GM23338 (cell line): ENCODE data around the gene PARP3. TPM values are rescaled to one million over a fixed set of nuclear protein-coding genes. Genes with fewer than 3 reads are reported as not detected.

Source experiments
- ATAC-seq: fragments of 200-7000 bp; cut with Tn5 transposase; 3 replicates; pipeline ENCODE4 v1.9.1; 2020
- DNase-seq: peaks from one replicate; pipeline ENCODE4 v3.0.0-alpha.2; 2015; ENCODE audit warnings: low spot score
- H2AFZ ChIP-seq: fragments of 200-600 bp; sonication (generic); 2 replicates; pipeline ENCODE4 v1.8.0; 2016; ENCODE audit warnings: antibody characterized with exemption, mild to moderate bottlenecking, moderate library complexity
- H3F3A ChIP-seq: fragments of 200-600 bp; sonication (generic); replicated peaks from 2 replicates; pipeline ENCODE4 v1.8.0; 2017; ENCODE audit warnings: antibody characterized with exemption, mixed run types, low read depth
- H3K27ac ChIP-seq: fragments of 200-600 bp; sonication (generic); 2 replicates; pipeline ENCODE4 v1.6.1; 2016; ENCODE audit warnings: low read depth
- H3K27me3 ChIP-seq: fragments of 200-600 bp; sonication (generic); 2 replicates; pipeline ENCODE4 v1.8.0; 2016; ENCODE audit warnings: mild to moderate bottlenecking, mixed run types, moderate library complexity; ENCODE audit not compliant: insufficient read depth
- H3K36me3 ChIP-seq: fragments of 200-600 bp; sonication (generic); 2 replicates; pipeline ENCODE4 v1.8.0; 2016; ENCODE audit warnings: mild to moderate bottlenecking; ENCODE audit not compliant: insufficient read depth
- H3K4me1 ChIP-seq: fragments of 200-600 bp; sonication (generic); 2 replicates; pipeline ENCODE4 v1.8.0; 2016; ENCODE audit warnings: mild to moderate bottlenecking, moderate library complexity; ENCODE audit not compliant: insufficient read depth
- H3K4me2 ChIP-seq: fragments of 200-600 bp; sonication (generic); 2 replicates; pipeline ENCODE4 v1.7.1; 2017; ENCODE audit warnings: mixed run types
- H3K4me3 ChIP-seq: fragments of 200-600 bp; sonication (generic); 2 replicates; pipeline ENCODE4 v1.6.1; 2016; ENCODE audit warnings: mixed run types
- H3K79me2 ChIP-seq: fragments of 200-600 bp; sonication (generic); replicated peaks from 2 replicates; pipeline ENCODE4 v1.8.0; 2017; ENCODE audit warnings: mild to moderate bottlenecking; ENCODE audit not compliant: insufficient read depth
- H3K9me2 ChIP-seq: fragments of 200-600 bp; sonication (generic); 2 replicates; pipeline ENCODE4 v1.8.0; 2017; ENCODE audit not compliant: insufficient read depth
- H4K20me1 ChIP-seq: fragments of 200-600 bp; sonication (generic); replicated peaks from 2 replicates; pipeline ENCODE4 v1.8.0; 2017; ENCODE audit warnings: mild to moderate bottlenecking; ENCODE audit not compliant: insufficient read depth
- H3K27ac Mint-ChIP-seq: 2 replicates; pipeline ENCODE4 v1.8.0; 2020; ENCODE audit warnings: inconsistent platforms, mild to moderate bottlenecking, moderate library complexity, mixed read lengths
- H3K27me3 Mint-ChIP-seq: 3 replicates; pipeline ENCODE4 v1.8.0; 2022; ENCODE audit warnings: low read depth, mild to moderate bottlenecking, moderate library complexity, mixed read lengths, inconsistent platforms; ENCODE audit not compliant: insufficient read depth, poor library complexity
- H3K36me3 Mint-ChIP-seq: 3 replicates; pipeline ENCODE4 v1.8.0; 2021; ENCODE audit warnings: low read depth, mild to moderate bottlenecking, inconsistent platforms, moderate library complexity, mixed read lengths
- H3K4me1 Mint-ChIP-seq: 3 replicates; pipeline ENCODE4 v1.8.0; 2020; ENCODE audit warnings: mild to moderate bottlenecking, inconsistent platforms, mixed read lengths
- H3K4me3 Mint-ChIP-seq: 3 replicates; pipeline ENCODE4 v1.8.0; 2021; ENCODE audit warnings: moderate library complexity, mild to moderate bottlenecking, inconsistent platforms, mixed read lengths
- H3K9me3 Mint-ChIP-seq: 3 replicates; pipeline ENCODE4 v1.8.0; 2020; ENCODE audit warnings: moderate library complexity, mild to moderate bottlenecking, inconsistent platforms, mixed read lengths
- CREB1 ChIP-seq: fragments of 250-450 bp; sonication (Bioruptor Pico); IDR thresholded peaks from 2 replicates; pipeline ENCODE4 v1.5.0; 2020; ENCODE audit warnings: low read depth, mild to moderate bottlenecking, moderate library complexity
- CTCF ChIP-seq, 2 experiments: fragments of 200-600 bp in 1 of 2; sonication (generic) in 1 of 2; conservative IDR thresholded peaks; 2 replicates each; pipeline versions ENCODE4 v1.5.1 to v1.6.1; 2016 to 2017; ENCODE audit warnings: antibody characterized with exemption in 2 of 2, low read depth in 2 of 2, mild to moderate bottlenecking in 2 of 2, moderate library complexity in 1 of 2
- EZH2 ChIP-seq: fragments of 200-600 bp; sonication (generic); IDR thresholded peaks from one replicate; pipeline ENCODE4 v1.8.0; 2017; ENCODE audit warnings: antibody characterized with exemption, mild to moderate bottlenecking, low read depth; ENCODE audit not compliant: unreplicated experiment
- NANOG ChIP-seq: IDR thresholded peaks from 2 replicates; pipeline ENCODE4 v1.6.1; 2016; ENCODE audit warnings: antibody characterized with exemption, borderline replicate concordance
- POLR2AphosphoS5 ChIP-seq: IDR thresholded peaks from 2 replicates; pipeline ENCODE4 v1.6.1; 2016; ENCODE audit warnings: antibody characterized with exemption, low read depth
- REST ChIP-seq: IDR thresholded peaks from one replicate; pipeline ENCODE4 v1.6.1; 2018; ENCODE audit warnings: antibody characterized with exemption; ENCODE audit not compliant: unreplicated experiment
- ZNF331 ChIP-seq: fragments of 250-450 bp; sonication (Bioruptor Pico); IDR thresholded peaks from 2 replicates; pipeline ENCODE4 v1.5.0; 2020; ENCODE audit warnings: low read depth, mild to moderate bottlenecking, moderate library complexity
- ZNF462 ChIP-seq: fragments of 250-450 bp; sonication (Bioruptor Pico); IDR thresholded peaks from 2 replicates; pipeline ENCODE4 v1.5.0; 2020; ENCODE audit warnings: mild to moderate bottlenecking, moderate library complexity
- polyA plus RNA-seq: library from polyadenylated mRNA; unstranded; fragments of >200 nt; fragmentation: Nextera tagmentation; extraction: Ambion mirVana; gene quantifications from 2 replicates; pipeline ENCODE4 v1.2.1, GENCODE V29; 2016
- total RNA-seq: library from RNA; depleted of rRNA; stranded (reverse); fragments of >200 nt; shearing (Covaris generic); gene quantifications from 2 replicates; pipeline ENCODE4 v1.2.3, GENCODE V29; 2014

Gene PARP3
- total and polyA plus RNA-seq, 2 experiments from 2014 or later: 0.76 to 1.1 TPM

- TF ChIP-seq CTCF (conservative IDR thresholded peaks at IDR 0.05; ENCODE audit: low read depth in 2 of 2) (no peak), EZH2 (no peak)
These were observed 21.0 kb upstream of the PARP3 start (continued) for GRCh38 chr3:51921081-51921578.

- no peak overlapping the region for H3K27ac Mint-ChIP-seq
- TF ChIP-seq REST (no peak), CTCF (conservative IDR thresholded peaks at IDR 0.05; ENCODE audit: low read depth in 2 of 2) (no peak), NANOG (no peak), CREB1 (CRISPR knock-in tag) (no peak), ZNF462 (CRISPR knock-in tag) (no peak), POLR2AphosphoS5 (no peak), ZNF331 (CRISPR knock-in tag) (no peak)
These were observed 14.8 kb upstream of the PARP3 start for GRCh38 chr3:51927061-51927977.

More at GRCh38 chr3:51927061-51927977, 14.8 kb upstream of the PARP3 start:
- no peaks in the 10 kb centered on the region for H3K9me3 Mint-ChIP-seq
- Histone ChIP-seq H3K9me2 (no peaks in the 10 kb centered on the region), H3K27ac (no peak overlapping the region), H3K36me3 (no peaks in the 10 kb centered on the region), H3K4me1 (no peaks in the 10 kb centered on the region), H2AFZ (no peak overlapping the region), H3K27me3 (no peaks in the 10 kb centered on the region), H4K20me1 (peaks cover 3% of the 10 kb centered on the region; the same call in 1 of the 2 replicates), H3K79me2 (no peaks in the 10 kb centered on the region), H3K4me3 (no peak overlapping the region), H3F3A (no peaks in the 10 kb centered on the region), H3K4me2 (no peak overlapping the region)
- ATAC-seq: no peak
- no peaks in the 10 kb centered on the region for H3K4me1 Mint-ChIP-seq
- H3K27me3 Mint-ChIP-seq: no peaks in the 10 kb centered on the region
- DNase-seq: no peak
- H3K36me3 Mint-ChIP-seq: peaks cover 18% of the 10 kb centered on the region; the same call in 2 of the 3 replicates
- H3K4me3 Mint-ChIP-seq: no peak overlapping the region
